ENCODE measurements around the gene CFAP410. TPM values are rescaled to one million over a fixed set of nuclear protein-coding genes. Genes with fewer than 3 reads are reported as not detected.

Gene CFAP410
- total and polyA plus RNA-seq, 2 of the 13 experiments (the other 11 are each of a cell fraction or from before 2014, with no cell fraction given) = 8.0 to 20.1 TPM

GRCh38 chr21:44298301-44298700, 40.9 kb downstream of the CFAP410 start:
- Histone ChIP-seq H4K20me1 (ENCODE audit: insufficient read depth, low read length) (peaks cover 11% of the 10 kb centered on the region; the same call in 1 of the 2 replicates), H3K4me1 (ENCODE audit: insufficient read depth, low read length) (peaks cover 67% of the 10 kb centered on the region), H3K27ac (ENCODE audit: extremely low read length, insufficient read depth, low read length) (no peak overlapping the region), H3K4me2 (ENCODE audit: low read depth, low read length) (peak overlapping the region; percentile 52), H3K36me3 (replicated peaks in 1 of 2; ENCODE audit: control insufficient read depth in 1 of 2, insufficient read depth in 2 of 2, low read length in 2 of 2) (no peaks in the 10 kb centered on the region), H3K9me3 (ENCODE audit: low read length) (no peaks in the 10 kb centered on the region), H3K4me3 (replicated peaks in 1 of 3; ENCODE audit: insufficient read depth in 1 of 3, low read depth in 2 of 3, low read length in 3 of 3) (no peak overlapping the region), H3K27me3 (ENCODE audit: control insufficient read depth in 1 of 2, insufficient read depth in 2 of 2, low read length in 2 of 2) (peaks cover 10 to 31% of the 10 kb centered on the region in 2 experiments), H3K79me2 (ENCODE audit: insufficient read depth, low read length) (peaks cover 14% of the 10 kb centered on the region), H3K9ac (ENCODE audit: insufficient read depth, low read depth, low read length) (no peak overlapping the region), H2AFZ (ENCODE audit: low read length) (no peak overlapping the region)
- in situ Hi-C loops (cut with HindIII; ENCODE audit: extremely low pct_ligation_motif_present, low pct_unique_long_range_greater_than_20kb) (no loop called here), intact Hi-C loops (cut with micrococcal nuclease; ENCODE audit: unreplicated experiment) (no loop called here)
- WGBS (ENCODE audit: low lambda C conversion rate) = 95% methylated on average over 2 of the region's 2 CpGs
- ATAC-seq (no peak), FAIRE-seq (peak; percentile 28), DNase-seq (ENCODE audit: low spot score) (peak; percentile 20)
- no TSS peak for BruUV-seq (replicated peaks)
- CTCF ChIA-PET (ENCODE audit: low intra/inter-chr PET ratio, low total read pairs) = no interaction called here
- POLR2A ChIA-PET = interaction anchor here (1.0 kb wide), 1 partner anchor 184 kb away, joined by 3 read pairs; no protein-coding TSS in a partner anchor
- no peak for TF ChIP-seq HNF1A (IDR thresholded peaks at IDR 0.05; ENCODE audit: low read depth)
- TF ChIP-seq HNF1A (CRISPR knock-in tag; IDR thresholded peaks at IDR 0.05; ENCODE audit: borderline replicate concordance) = no peak
- no peak for TF ChIP-seq ZNF501 (CRISPR knock-in tag; IDR thresholded peaks at IDR 0.05)
- TF ChIP-seq ZC3H4 (CRISPR knock-in tag; IDR thresholded peaks at IDR 0.05; ENCODE audit: borderline replicate concordance) = no peak
- no peak for TF ChIP-seq FOXM1 (CRISPR knock-in tag; IDR thresholded peaks at IDR 0.05)
- TF ChIP-seq RCOR2 (CRISPR knock-in tag; IDR thresholded peaks at IDR 0.05) = peak; percentile 53; the same call in 1 of the 2 replicates
- TF ChIP-seq TP53 (CRISPR knock-in tag; conservative IDR thresholded peaks at IDR 0.05) = no peak
- TF ChIP-seq ZHX2 (IDR thresholded peaks at IDR 0.05; ENCODE audit: low read depth) = no peak
- no peak for TF ChIP-seq ZHX2 (CRISPR knock-in tag; IDR thresholded peaks at IDR 0.05; ENCODE audit: borderline replicate concordance)
- TF ChIP-seq FOSL2 (CRISPR knock-in tag; IDR thresholded peaks at IDR 0.05) = no peak
- no peak for TF ChIP-seq ZIK1 (CRISPR knock-in tag; IDR thresholded peaks at IDR 0.05; ENCODE audit: borderline replicate concordance, low read depth)
- peak; percentile 82 for TF ChIP-seq ZMYM3 (CRISPR knock-in tag; IDR thresholded peaks at IDR 0.05)
- TF ChIP-seq ZNF10 (CRISPR knock-in tag; IDR thresholded peaks at IDR 0.05; ENCODE audit: borderline replicate concordance, low read depth) = no peak
- 0 out of 2 replicates have a peak, but pooled peaks have one; percentile 33 for TF ChIP-seq ZNF589 (CRISPR knock-in tag; conservative IDR thresholded peaks at IDR 0.05)
